ENCODE data around the gene SULT1C4. TPM values are rescaled to one million over a fixed set of nuclear protein-coding genes. Genes with fewer than 3 reads are reported as not detected.

Gene SULT1C4
- total RNA-seq, 4 donors from 2014 or later, result 0.31 to 2.1 (median 1.2) TPM; not detected in 1

DNA sequence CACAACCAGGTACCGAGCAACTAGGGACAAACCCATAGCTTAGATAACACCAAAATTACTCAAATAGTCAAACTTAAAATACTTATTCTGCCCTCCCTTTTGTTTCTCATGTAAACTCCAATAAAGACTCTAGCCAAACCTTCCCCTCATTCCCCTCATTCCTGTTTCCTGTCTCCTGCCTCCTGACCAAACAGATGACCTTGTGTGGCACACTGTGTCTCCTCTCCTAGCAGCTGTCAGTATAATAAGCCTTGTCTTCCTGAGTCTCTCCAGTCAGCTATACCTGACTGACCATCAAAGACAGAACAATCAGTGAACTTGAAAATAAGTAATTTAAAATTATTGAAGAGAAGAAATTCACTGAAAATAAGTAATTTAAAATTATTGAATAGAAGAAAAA is 14.3 kb downstream of the SULT1C4 start:
- 83 to 93% methylated on average over 1 of the region's 1 CpG for WGBS, 2 donors
- H3K4me3 ChIP-seq, result no peak overlapping the region
- no peak for DNase-seq
- TF ChIP-seq CTCF (IDR thresholded peaks at IDR 0.05) (no peak), POLR2A (IDR thresholded peaks at IDR 0.05) (no peak)
- no peaks in the 10 kb centered on the region for H3K4me1 ChIP-seq
- intact Hi-C loops (cut with DNase I), result no loop called here
- H3K27ac ChIP-seq, result no peak overlapping the region
- no peaks in the 10 kb centered on the region for H3K36me3 ChIP-seq
- H3K9me3 ChIP-seq, result peaks cover 0 to 15% (median 4%) of the 10 kb centered on the region in 3 donors
- no peaks in the 10 kb centered on the region for H3K27me3 ChIP-seq

GRCh38 chr2:108393197-108393596 is 15.4 kb downstream of the SULT1C4 start:
- Histone ChIP-seq H3K4me1 (no peaks in the 10 kb centered on the region), H3K9me3 (peaks cover 0 to 15% (median 4%) of the 10 kb centered on the region in 3 donors), H3K4me3 (no peak overlapping the region), H3K36me3 (no peaks in the 10 kb centered on the region), H3K27me3 (no peaks in the 10 kb centered on the region), H3K27ac (no peak overlapping the region)
- intact Hi-C loops (cut with DNase I), result no loop called here
- TF ChIP-seq CTCF (IDR thresholded peaks at IDR 0.05), result no peak
- TF ChIP-seq POLR2A (IDR thresholded peaks at IDR 0.05), result no peak
- DNase-seq, result no peak

DNA sequence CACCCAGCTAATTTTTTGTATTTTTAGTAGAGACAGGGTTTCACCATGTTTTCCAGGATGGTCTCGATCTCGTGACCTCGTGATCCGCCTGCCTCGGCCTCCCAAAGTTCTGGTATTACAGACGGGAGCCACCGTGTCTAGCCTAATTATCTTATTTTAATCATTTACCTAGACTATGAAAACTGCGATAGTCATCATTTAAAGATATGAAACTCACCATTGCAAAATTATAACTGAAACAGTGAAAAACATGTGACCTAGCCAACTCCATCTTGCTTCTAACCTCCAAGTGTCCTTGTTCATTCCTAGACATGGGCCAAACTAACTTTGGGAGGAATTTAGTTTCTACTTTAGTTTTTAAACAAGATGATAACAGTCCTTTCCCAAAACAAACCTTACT is 17.4 kb downstream of the SULT1C4 start:
- DNase-seq, result no peak
- H3K36me3 ChIP-seq, result no peaks in the 10 kb centered on the region
- H3K27ac ChIP-seq, result no peak overlapping the region
- no peaks in the 10 kb centered on the region for H3K4me1 ChIP-seq
- H3K9me3 ChIP-seq, result peaks cover 0 to 33% (median 23%) of the 10 kb centered on the region in 3 donors
- no peaks in the 10 kb centered on the region for H3K27me3 ChIP-seq
- WGBS, 2 donors, result 94 to 95% methylated on average over 8 of the region's 8 CpGs
- no peak overlapping the region for H3K4me3 ChIP-seq
- intact Hi-C loops (cut with DNase I), result no loop called here
- TF ChIP-seq POLR2A (IDR thresholded peaks at IDR 0.05), result no peak
- no peak for TF ChIP-seq CTCF (IDR thresholded peaks at IDR 0.05)

DNA sequence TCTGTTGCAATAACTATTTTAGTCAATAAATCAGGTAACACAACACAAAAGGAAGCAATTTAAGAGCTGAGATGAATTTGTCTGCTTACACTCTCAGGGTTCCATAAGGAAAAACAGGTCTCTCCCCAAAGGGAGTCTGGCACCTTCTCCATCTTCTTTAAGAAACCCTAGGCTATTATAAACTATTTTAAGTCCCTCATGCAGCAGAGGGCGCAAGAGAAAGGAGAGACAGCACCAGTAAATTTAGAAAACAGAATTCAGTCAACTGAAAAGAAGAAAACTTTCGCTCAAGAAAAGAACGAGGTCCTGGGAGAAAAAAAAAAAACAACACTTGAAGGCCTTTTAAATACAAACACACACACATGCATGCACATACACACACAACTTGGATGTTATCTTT is 19.1 kb downstream of the SULT1C4 start:
- TF ChIP-seq CTCF (IDR thresholded peaks at IDR 0.05) (no peak), POLR2A (IDR thresholded peaks at IDR 0.05) (no peak)
- no peaks in the 10 kb centered on the region for H3K36me3 ChIP-seq
- H3K4me3 ChIP-seq, result no peak overlapping the region
- DNase-seq, result no peak
- no peaks in the 10 kb centered on the region for H3K27me3 ChIP-seq
- intact Hi-C loops (cut with DNase I), result no loop called here
- H3K9me3 ChIP-seq, result peaks cover 0 to 39% (median 23%) of the 10 kb centered on the region in 3 donors
- H3K27ac ChIP-seq, result no peak overlapping the region
- no peaks in the 10 kb centered on the region for H3K4me1 ChIP-seq
- 67 to 72% methylated on average over 3 of the region's 3 CpGs for WGBS, 2 donors

GRCh38 chr2:108399479-108399878 is 21.7 kb downstream of the SULT1C4 start:
- WGBS, 2 donors, result 83 to 100% methylated on average over 1 to 2 of the region's 2 CpGs
- TF ChIP-seq POLR2A (IDR thresholded peaks at IDR 0.05), result no peak
- TF ChIP-seq CTCF (IDR thresholded peaks at IDR 0.05), result no peak
- no peaks in the 10 kb centered on the region for H3K36me3 ChIP-seq
- no peak for DNase-seq
- H3K4me1 ChIP-seq, result no peaks in the 10 kb centered on the region
- no peaks in the 10 kb centered on the region for H3K27me3 ChIP-seq
- intact Hi-C loops (cut with DNase I), result no loop called here
- peaks cover 0 to 24% (median 19%) of the 10 kb centered on the region in 3 donors for H3K9me3 ChIP-seq
- H3K4me3 ChIP-seq, result no peak overlapping the region
- H3K27ac ChIP-seq, result no peak overlapping the region

Measured in esophagus squamous epithelium (tissue), 5 donors.